ENCODE measurements around the gene CD19.

DNA sequence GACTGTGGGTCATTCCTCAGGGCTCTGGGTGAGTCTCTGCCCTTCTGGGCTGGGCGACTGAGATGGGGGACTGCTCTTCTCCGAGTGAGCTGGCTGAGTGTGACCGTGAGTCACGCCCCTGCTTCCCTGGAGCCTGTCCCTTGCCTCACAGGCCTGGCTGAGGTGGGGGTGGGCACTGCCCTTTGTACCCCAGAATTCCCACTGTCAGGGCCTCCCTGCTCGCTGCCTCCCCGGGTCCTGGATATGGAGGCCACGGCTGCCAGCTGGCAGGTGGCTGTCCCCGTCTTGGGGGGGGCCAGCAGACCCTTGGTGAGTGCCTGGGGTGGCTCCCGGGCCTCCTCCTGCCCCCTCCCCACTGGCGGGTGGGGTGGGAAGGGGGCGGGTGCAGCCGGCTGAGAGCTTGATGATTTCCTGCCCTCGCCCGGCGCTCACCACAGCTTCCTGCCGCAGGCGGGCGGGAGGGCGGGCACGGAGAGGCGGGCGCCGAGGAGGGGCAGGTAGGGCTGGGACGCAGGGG is 52.9 kb downstream of the CD19 start, which contains the start of gene LAT:
- TF ChIP-seq, protein P1, sequence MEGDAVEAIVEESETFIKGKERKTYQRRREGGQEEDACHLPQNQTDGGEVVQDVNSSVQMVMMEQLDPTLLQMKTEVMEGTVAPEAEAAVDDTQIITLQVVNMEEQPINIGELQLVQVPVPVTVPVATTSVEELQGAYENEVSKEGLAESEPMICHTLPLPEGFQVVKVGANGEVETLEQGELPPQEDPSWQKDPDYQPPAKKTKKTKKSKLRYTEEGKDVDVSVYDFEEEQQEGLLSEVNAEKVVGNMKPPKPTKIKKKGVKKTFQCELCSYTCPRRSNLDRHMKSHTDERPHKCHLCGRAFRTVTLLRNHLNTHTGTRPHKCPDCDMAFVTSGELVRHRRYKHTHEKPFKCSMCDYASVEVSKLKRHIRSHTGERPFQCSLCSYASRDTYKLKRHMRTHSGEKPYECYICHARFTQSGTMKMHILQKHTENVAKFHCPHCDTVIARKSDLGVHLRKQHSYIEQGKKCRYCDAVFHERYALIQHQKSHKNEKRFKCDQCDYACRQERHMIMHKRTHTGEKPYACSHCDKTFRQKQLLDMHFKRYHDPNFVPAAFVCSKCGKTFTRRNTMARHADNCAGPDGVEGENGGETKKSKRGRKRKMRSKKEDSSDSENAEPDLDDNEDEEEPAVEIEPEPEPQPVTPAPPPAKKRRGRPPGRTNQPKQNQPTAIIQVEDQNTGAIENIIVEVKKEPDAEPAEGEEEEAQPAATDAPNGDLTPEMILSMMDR (IDR thresholded peaks at IDR 0.05) = no peak
- TF ChIP-seq POLR2A (IDR thresholded peaks at IDR 0.05) (no peak), POLR2AphosphoS5 (IDR thresholded peaks at IDR 0.05) (no peak), EP300 (IDR thresholded peaks at IDR 0.05) (no peak)

All from sigmoid colon (tissue), 4 donors.